GM23338 (cell line): ENCODE results near the gene L3HYPDH.

Source experiments
- CREB1 ChIP-seq: fragments of 250-450 bp; sonication (Bioruptor Pico); IDR thresholded peaks from 2 replicates; pipeline ENCODE4 v1.5.0; 2020; ENCODE audit warnings: low read depth, mild to moderate bottlenecking, moderate library complexity
- CTCF ChIP-seq, 2 experiments: fragments of 200-600 bp in 1 of 2; sonication (generic) in 1 of 2; conservative IDR thresholded peaks; 2 replicates each; pipeline versions ENCODE4 v1.5.1 to v1.6.1; 2016 to 2017; ENCODE audit warnings: antibody characterized with exemption in 2 of 2, low read depth in 2 of 2, mild to moderate bottlenecking in 2 of 2, moderate library complexity in 1 of 2
- EZH2 ChIP-seq: fragments of 200-600 bp; sonication (generic); IDR thresholded peaks from one replicate; pipeline ENCODE4 v1.8.0; 2017; ENCODE audit warnings: antibody characterized with exemption, mild to moderate bottlenecking, low read depth; ENCODE audit not compliant: unreplicated experiment
- EZH2phosphoT487 ChIP-seq: fragments of 200-600 bp; sonication (generic); IDR thresholded peaks from one replicate; pipeline ENCODE4 v1.8.1; 2018; ENCODE audit warnings: antibody characterized with exemption; ENCODE audit not compliant: unreplicated experiment
- POLR2AphosphoS5 ChIP-seq: IDR thresholded peaks from 2 replicates; pipeline ENCODE4 v1.6.1; 2016; ENCODE audit warnings: antibody characterized with exemption, low read depth
- REST ChIP-seq: IDR thresholded peaks from one replicate; pipeline ENCODE4 v1.6.1; 2018; ENCODE audit warnings: antibody characterized with exemption; ENCODE audit not compliant: unreplicated experiment
- ZNF331 ChIP-seq: fragments of 250-450 bp; sonication (Bioruptor Pico); IDR thresholded peaks from 2 replicates; pipeline ENCODE4 v1.5.0; 2020; ENCODE audit warnings: low read depth, mild to moderate bottlenecking, moderate library complexity

GRCh38 chr14:59475709-59476108, 8.5 kb downstream of the L3HYPDH start:
- TF ChIP-seq CTCF (conservative IDR thresholded peaks at IDR 0.05; ENCODE audit: low read depth in 2 of 2) = no peak
- no peak for TF ChIP-seq ZNF331 (CRISPR knock-in tag)
- no peak for TF ChIP-seq POLR2AphosphoS5
- no peak for TF ChIP-seq REST
- TF ChIP-seq EZH2 = no peak
- TF ChIP-seq EZH2phosphoT487 = no peak
- no peak for TF ChIP-seq CREB1
